CD4-positive, alpha-beta T cell treated with Interleukin-21 for 1 hour (primary cell): ENCODE data around the gene MAP6D1.
A peak's percentile ranks its signal among the peaks of the same experiment; 100 is the strongest.
"Not testable (repeated sequence)": the region's sequence is repeated elsewhere in the genome, so short reads cannot be mapped to it uniquely, and the experiment has no call there.

Experiments
- DNase-seq: peaks from one replicate; pipeline ENCODE4 v3.0.0-alpha.2; 2020

The MAP6D1 gene

DNA sequence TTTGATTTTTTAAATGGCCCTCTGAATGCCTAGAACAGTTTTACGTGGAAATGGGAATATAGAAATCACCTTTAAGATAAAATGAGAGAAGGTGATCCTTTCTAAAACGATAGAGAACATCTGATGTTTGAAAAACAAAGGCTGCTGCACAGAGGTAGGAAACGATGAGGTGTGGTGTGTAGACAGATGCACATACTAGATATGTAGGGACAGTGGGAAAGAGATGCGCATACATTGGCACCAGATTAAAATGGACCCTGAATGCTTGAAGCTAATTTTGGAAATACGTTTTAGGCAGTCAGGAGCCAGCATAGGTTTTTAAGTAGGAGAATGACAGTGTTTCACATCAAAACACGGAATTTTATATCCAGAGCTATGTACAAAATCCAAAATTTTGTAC, 29.0 kb downstream of the MAP6D1 start:
- DNase-seq: no peak

DNA sequence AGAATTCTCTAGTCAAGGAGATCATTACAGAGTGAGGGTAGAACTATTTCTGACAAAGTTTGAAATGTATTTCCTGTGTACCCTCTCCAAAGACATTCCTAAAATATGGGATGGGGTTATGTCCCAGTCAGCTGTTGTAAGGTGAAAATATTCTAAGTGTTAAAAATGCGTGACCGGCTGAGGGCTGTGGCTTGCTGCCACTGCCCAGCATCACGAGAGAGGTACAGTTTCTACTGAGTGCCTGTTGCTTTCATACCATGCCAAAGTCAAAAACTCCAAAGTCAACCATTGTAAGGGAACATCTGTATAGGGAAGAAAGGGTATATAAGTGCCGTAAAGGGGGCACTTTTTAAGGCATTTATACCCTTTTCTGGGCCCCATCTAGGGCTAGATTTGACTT, 30.9 kb downstream of the MAP6D1 start:
- no peak for DNase-seq

DNA sequence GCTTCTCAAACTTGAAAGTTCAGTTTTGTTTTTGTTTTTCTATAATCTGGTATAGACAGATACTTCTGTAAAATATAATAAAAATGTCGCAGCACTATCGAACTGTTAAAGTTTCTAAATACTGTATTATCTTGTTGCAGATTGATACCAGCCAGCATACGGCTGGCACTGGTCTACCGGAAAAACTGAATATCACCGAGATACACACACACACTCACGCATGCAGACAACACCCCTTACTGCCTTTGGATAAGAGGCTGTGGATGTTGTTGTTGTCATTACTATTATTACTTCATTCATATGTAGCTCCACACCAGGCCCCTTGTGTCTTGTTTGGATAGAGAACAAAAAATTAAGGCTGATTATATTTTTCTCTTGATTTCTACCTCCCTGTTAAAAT, 32.4 kb downstream of the MAP6D1 start:
- no peak for DNase-seq

DNA sequence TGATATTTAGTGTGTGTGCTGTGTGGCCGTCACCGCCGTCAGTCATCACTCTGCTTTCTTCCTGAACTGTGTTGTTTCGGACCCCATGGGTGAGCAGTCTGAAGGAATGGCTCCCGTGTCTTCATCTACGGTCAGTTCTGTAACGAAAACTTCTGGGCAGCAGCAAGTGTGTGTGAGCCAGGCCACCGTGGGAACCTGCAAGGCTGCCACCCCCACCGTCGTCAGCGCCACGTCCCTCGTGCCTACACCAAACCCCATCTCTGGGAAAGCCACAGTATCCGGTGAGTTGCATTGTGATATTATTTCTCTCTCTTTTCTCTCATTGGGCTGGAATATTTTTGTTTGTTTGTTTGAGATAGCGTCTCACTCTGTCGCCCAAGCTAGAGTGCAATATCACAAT, 34.7 kb downstream of the MAP6D1 start:
- no peak for DNase-seq

DNA sequence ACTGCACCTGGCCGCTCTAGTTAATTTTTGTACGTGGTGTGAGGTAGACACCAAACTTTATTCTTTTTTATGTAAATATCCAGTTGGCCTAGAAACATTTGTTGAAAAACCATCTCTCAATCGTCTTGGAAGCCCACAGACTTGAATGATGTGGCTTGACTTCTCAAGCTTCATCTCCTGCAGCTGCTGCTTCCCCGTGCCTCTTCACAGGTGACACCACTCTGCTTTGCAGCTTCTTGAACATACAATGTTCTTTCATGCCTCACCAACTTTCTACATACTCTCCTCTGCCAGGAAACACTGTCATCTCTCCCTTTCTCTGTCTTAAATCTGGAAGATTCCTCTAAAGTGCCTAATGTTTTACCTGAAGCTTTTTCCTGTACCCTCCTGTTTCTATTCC, 35.6 kb downstream of the MAP6D1 start:
- DNase-seq: no peak

DNA sequence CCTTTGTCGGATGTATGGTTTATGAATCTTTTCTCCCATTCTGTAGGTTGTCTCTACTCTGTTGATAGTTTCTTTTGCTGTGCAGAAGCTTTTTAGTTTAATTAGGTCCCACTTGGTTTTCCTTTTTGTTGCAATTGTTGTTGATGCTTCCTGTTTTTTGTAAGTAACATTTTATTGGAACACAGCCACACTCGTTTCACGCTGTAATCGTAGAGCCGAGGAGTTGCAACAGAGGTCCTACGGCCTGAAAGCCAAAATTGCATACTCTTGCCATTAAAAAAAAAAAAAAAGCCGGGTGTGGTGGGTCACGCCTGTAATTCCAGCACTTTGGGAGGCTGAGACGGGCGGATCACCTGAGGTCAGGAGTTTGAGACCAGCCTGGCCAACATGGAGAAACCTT, 40.9 kb downstream of the MAP6D1 start:
- DNase-seq: not testable (repeated sequence)

DNA sequence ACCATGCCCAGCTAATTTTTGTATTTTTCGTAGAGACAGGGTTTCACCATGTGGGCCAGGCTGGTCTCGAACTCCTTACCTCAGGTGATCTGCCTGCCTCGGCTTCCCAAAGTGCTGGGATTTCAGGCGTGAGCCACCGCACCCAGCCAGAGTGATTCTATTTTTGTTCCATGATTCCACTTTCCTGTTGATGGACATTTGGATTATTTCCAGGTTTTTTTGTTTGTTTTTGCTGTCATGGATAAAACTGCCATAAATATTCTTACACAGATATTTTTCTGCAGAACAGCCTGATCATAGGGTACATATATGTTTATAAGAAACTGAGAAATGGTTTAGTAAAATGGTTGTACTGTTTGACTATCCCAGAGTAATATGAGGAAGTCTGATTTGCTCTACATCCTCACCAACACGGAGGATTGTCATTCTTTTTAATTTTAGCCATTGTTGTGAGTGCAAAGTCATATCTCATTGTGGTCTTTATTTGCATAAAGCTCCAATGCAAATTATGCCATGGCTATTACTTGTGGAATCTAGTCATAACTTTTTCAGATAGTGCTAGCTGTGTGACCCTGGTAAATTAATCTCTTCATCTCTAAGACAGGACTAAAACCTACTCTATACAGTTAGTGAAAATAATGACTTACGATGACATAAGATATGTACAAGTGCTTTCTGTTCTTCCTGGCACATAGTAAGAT, 42.7 kb downstream of the MAP6D1 start:
- DNase-seq: no peak

DNA sequence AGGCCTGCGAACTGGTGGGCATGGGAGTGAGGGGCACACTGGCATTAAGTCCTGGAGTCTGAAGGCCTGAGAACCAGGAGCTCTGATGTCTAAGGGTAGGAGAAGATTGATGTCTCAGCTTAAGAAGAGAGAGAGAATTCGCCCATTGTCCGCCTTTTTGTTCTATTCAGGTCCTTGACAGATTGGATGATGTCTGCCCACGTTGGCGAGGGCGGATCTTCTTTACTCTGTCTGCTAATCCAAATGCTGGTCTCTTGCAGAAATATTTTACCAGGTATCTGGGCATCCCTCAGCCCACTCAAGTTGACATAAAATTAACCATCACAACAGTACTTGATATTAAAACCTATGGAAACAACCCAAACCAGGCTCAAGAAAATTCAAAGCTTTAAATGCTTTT, 44.1 kb downstream of the MAP6D1 start:
- no peak for DNase-seq

DNA sequence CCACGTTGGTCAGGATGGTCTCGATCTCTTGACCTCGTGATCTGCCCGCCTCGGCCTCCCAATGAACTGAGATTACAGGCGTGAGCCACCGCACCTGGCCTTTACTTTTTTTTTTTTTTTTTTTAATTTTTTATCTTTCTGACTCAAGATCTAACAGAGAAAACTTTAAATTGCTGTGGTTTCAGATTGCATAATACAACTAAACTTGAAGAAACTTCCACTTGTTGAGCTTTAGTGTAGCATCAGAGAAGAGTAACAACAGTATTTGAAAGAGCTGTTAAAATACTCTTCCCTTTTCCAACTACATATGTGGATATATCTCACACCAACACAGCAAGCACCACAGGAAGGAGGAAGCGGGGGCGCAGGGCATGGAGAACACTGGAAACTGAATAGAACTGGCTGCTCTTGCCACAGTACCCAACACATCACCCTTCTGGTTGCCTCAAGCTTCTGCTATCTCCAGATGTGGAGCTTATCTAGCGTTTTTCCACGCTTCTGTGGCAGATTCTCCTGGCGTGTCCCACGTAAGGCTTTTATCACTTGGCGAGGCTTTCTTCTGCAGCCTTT, 45.4 kb downstream of the MAP6D1 start:
- DNase-seq: no peak

DNA sequence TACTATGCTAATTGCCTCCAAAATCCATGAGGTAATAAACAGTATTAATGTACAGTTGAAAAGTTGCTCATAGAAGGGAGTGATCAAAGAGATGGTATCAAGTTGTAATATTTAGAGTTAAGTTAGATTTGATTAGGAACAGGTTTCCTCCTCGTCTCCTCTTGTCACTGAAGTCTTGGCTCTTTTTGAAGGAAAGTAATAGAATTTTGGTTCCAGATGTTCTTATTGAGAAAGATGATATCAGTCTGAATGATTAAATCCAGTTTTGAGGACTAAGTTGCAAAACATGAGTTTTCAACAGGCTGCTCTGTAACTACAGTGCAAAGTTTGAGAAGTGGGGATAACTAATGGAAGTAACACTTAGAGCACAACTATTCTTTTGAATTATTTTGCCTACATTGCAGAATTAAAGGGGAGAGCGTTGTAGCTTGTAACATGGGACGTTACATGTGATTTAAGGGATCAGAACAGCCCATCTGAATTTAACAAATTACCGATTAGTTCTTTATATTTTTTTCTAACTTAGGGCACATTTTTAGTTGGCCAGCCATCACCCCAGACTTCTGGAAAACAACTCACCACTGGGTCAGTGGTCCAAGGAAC, 48.3 kb downstream of the MAP6D1 start:
- DNase-seq: no peak

DNA sequence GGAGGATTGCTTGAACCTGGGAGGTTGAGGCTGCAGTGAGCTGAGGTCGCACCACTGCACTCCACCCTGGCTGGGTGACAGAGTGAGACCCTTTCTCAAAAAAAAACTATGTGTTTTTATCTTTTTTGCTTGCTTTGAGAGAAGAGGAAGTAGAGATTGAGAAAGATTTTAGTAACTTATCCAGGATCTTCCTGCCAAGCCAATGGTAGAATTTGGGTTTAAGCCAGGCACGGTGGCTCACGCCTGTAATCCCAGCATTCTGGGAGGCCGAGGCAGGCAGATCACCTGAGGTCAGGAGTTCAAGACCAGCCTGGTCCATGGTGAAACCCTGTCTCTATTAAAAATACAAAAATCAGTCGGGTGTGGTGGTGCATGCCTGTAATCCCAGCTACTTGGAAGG, 48.9 kb downstream of the MAP6D1 start:
- not testable (repeated sequence) for DNase-seq

DNA sequence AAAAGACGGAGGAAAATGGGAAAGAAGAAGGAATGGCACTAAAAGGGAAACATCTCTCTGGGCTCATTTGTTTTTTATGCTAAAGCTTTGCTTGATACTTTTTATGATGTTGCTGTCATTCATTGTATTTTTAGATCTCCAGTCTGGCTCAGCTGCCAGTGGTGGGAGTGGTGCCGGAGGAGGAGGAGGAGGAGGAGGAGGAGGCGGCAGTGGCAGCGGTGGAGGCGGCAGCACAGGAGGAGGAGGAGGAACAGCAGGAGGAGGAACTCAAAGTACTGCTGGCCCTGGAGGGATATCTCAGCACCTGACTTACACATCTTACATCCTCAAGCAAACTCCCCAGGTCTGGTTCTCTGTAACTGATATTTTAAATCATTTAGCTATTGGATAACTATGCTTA, 49.6 kb downstream of the MAP6D1 start:
- no peak for DNase-seq

DNA sequence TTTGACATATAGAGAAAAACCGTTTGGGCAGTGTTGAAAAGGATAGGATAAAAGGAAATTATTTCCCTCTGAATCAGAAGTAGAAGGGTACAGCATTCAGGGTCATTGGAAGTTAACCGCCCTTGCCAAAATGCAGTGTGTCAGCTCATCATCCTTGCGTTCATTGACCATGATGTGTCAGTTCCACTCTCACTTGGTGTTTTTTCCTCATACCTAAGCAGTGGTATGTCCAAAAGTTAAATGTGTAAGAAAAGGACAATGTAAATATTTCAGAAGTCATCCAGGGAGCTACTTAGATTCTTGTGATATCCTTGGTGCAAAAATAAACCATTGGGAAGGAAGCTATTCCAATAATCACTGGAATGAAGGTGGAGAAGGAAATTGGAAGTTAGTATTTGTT, 50.7 kb downstream of the MAP6D1 start:
- DNase-seq: no peak

DNA sequence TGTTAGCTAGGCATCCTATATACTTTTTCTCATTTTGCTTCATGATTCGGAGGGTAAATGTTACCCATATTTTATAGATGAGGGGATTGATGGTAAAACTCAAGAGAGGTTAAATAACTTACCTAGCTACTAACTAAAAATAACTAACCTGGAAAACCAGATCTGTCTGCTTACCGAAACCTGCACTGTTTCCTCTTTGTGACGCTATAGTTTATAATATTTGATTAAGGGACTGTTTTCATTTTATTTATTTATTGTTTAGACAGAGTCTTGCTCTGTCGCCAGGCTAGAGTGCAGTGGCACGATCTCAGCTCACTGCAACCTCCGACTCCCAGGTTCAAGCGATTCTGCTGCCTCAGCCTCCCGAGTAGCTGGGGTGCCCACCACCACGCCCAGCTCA, 55.9 kb downstream of the MAP6D1 start:
- DNase-seq: no peak

DNA sequence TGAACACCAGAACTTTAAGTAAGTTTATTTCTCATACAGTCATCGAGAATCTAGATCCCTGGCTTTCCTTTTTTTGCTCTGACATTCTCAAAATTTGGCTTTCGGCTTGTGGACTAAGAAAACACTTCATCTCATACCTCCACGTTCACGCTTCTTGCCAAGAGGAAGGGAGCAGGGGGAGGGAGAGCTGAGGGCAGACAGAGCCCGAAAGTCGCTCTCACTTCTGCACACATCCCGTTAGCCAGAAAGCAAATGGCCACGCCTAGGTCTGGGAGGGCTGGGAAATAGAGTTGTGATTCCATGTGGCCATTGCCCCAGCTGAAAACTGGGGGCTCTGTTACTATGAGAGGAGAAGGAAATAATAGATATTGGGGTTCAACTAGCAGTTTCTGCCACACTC, 57.3 kb downstream of the MAP6D1 start:
- no peak for DNase-seq

DNA sequence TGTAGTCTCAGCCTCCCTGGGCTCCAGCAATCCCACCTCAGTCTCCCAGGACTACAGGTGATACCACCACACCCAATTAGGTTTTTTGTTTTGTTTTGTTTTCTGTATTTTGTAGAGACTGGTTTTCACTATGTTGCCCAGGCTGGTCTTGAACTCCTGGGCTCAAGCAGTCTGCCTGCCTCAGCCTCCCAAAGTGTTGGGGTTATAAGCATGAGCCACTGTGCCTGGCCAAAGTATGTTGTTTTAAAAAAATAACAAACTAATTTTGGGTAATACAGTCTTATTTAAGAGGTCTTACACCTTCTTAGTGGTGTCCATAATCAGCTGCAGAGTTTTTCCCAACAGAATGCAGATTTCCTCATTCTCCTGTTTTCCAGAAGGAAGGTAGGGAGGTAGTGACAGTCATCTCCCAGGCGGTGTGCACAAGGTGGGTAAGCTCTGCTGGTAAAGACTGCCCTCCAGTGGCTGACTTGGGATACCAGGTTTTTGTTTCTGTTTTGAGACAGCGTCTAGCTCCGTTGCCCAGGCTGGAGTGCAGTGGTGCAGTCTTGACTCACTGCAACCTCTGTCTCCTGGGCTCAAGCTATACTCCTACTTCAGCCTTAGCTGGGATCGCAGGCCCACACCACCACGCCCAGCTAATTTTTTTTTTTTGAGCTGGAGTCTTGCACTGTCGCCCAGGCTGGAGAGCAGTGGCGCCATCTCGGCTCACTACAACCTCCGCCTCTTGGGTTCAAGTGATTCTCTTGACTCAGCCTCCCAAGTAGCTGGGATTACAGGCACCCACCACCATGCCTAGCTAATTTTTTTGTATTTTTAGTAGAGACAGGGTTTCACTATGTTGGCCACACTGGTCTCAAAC, 58.4 kb downstream of the MAP6D1 start:
- DNase-seq: peak; percentile 77

DNA sequence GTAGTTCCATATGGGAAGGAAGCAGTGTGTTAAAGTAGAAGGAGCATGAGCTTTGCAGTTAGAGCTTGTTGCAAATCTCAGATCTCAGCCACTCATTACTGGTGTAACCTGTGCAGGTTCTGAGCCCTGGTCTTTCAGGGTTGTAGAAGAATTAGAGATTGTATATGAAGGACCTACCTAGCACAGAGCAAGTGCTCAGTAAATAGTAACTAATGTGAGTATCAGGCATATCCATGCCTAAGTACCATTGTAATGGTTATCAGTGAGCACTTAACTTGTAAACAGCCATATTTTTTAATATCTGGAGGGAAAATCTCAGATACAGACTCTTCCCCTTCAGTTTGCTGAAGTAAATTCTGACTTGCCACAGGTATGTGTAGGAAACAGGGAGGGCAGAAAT, 59.3 kb downstream of the MAP6D1 start:
- DNase-seq: no peak
